GM23338 (cell line): ENCODE data around the gene COX11. TPM values are rescaled to one million over a fixed set of nuclear protein-coding genes. Genes with fewer than 3 reads are reported as not detected.

ENCODE experiments used
- ATAC-seq: fragments of 200-7000 bp; cut with Tn5 transposase; 3 replicates; pipeline ENCODE4 v1.9.1; 2020
- DNase-seq: peaks from one replicate; pipeline ENCODE4 v3.0.0-alpha.2; 2015; ENCODE audit warnings: low spot score
- H2AFZ ChIP-seq: fragments of 200-600 bp; sonication (generic); 2 replicates; pipeline ENCODE4 v1.8.0; 2016; ENCODE audit warnings: antibody characterized with exemption, mild to moderate bottlenecking, moderate library complexity
- H3F3A ChIP-seq: fragments of 200-600 bp; sonication (generic); replicated peaks from 2 replicates; pipeline ENCODE4 v1.8.0; 2017; ENCODE audit warnings: antibody characterized with exemption, mixed run types, low read depth
- H3K27ac ChIP-seq: fragments of 200-600 bp; sonication (generic); 2 replicates; pipeline ENCODE4 v1.6.1; 2016; ENCODE audit warnings: low read depth
- H3K27me3 ChIP-seq: fragments of 200-600 bp; sonication (generic); 2 replicates; pipeline ENCODE4 v1.8.0; 2016; ENCODE audit warnings: mild to moderate bottlenecking, mixed run types, moderate library complexity; ENCODE audit not compliant: insufficient read depth
- H3K36me3 ChIP-seq: fragments of 200-600 bp; sonication (generic); 2 replicates; pipeline ENCODE4 v1.8.0; 2016; ENCODE audit warnings: mild to moderate bottlenecking; ENCODE audit not compliant: insufficient read depth
- H3K4me1 ChIP-seq: fragments of 200-600 bp; sonication (generic); 2 replicates; pipeline ENCODE4 v1.8.0; 2016; ENCODE audit warnings: mild to moderate bottlenecking, moderate library complexity; ENCODE audit not compliant: insufficient read depth
- H3K4me2 ChIP-seq: fragments of 200-600 bp; sonication (generic); 2 replicates; pipeline ENCODE4 v1.7.1; 2017; ENCODE audit warnings: mixed run types
- H3K4me3 ChIP-seq: fragments of 200-600 bp; sonication (generic); 2 replicates; pipeline ENCODE4 v1.6.1; 2016; ENCODE audit warnings: mixed run types
- H3K79me2 ChIP-seq: fragments of 200-600 bp; sonication (generic); replicated peaks from 2 replicates; pipeline ENCODE4 v1.8.0; 2017; ENCODE audit warnings: mild to moderate bottlenecking; ENCODE audit not compliant: insufficient read depth
- H3K9me2 ChIP-seq: fragments of 200-600 bp; sonication (generic); 2 replicates; pipeline ENCODE4 v1.8.0; 2017; ENCODE audit not compliant: insufficient read depth
- H4K20me1 ChIP-seq: fragments of 200-600 bp; sonication (generic); replicated peaks from 2 replicates; pipeline ENCODE4 v1.8.0; 2017; ENCODE audit warnings: mild to moderate bottlenecking; ENCODE audit not compliant: insufficient read depth
- H3K27ac Mint-ChIP-seq: 2 replicates; pipeline ENCODE4 v1.8.0; 2020; ENCODE audit warnings: inconsistent platforms, mild to moderate bottlenecking, moderate library complexity, mixed read lengths
- H3K27me3 Mint-ChIP-seq: 3 replicates; pipeline ENCODE4 v1.8.0; 2022; ENCODE audit warnings: low read depth, mild to moderate bottlenecking, moderate library complexity, mixed read lengths, inconsistent platforms; ENCODE audit not compliant: insufficient read depth, poor library complexity
- H3K36me3 Mint-ChIP-seq: 3 replicates; pipeline ENCODE4 v1.8.0; 2021; ENCODE audit warnings: low read depth, mild to moderate bottlenecking, inconsistent platforms, moderate library complexity, mixed read lengths
- H3K4me1 Mint-ChIP-seq: 3 replicates; pipeline ENCODE4 v1.8.0; 2020; ENCODE audit warnings: mild to moderate bottlenecking, inconsistent platforms, mixed read lengths
- H3K4me3 Mint-ChIP-seq: 3 replicates; pipeline ENCODE4 v1.8.0; 2021; ENCODE audit warnings: moderate library complexity, mild to moderate bottlenecking, inconsistent platforms, mixed read lengths
- H3K9me3 Mint-ChIP-seq: 3 replicates; pipeline ENCODE4 v1.8.0; 2020; ENCODE audit warnings: moderate library complexity, mild to moderate bottlenecking, inconsistent platforms, mixed read lengths
- CTCF ChIP-seq, 2 experiments: fragments of 200-600 bp in 1 of 2; sonication (generic) in 1 of 2; conservative IDR thresholded peaks; 2 replicates each; pipeline versions ENCODE4 v1.5.1 to v1.6.1; 2016 to 2017; ENCODE audit warnings: antibody characterized with exemption in 2 of 2, low read depth in 2 of 2, mild to moderate bottlenecking in 2 of 2, moderate library complexity in 1 of 2
- EZH2 ChIP-seq: fragments of 200-600 bp; sonication (generic); IDR thresholded peaks from one replicate; pipeline ENCODE4 v1.8.0; 2017; ENCODE audit warnings: antibody characterized with exemption, mild to moderate bottlenecking, low read depth; ENCODE audit not compliant: unreplicated experiment
- JUNB ChIP-seq: IDR thresholded peaks from one replicate; pipeline ENCODE4 v1.6.1; 2016; ENCODE audit warnings: antibody characterized with exemption; ENCODE audit not compliant: unreplicated experiment
- NANOG ChIP-seq: IDR thresholded peaks from 2 replicates; pipeline ENCODE4 v1.6.1; 2016; ENCODE audit warnings: antibody characterized with exemption, borderline replicate concordance
- POLR2AphosphoS5 ChIP-seq: IDR thresholded peaks from 2 replicates; pipeline ENCODE4 v1.6.1; 2016; ENCODE audit warnings: antibody characterized with exemption, low read depth
- REST ChIP-seq: IDR thresholded peaks from one replicate; pipeline ENCODE4 v1.6.1; 2018; ENCODE audit warnings: antibody characterized with exemption; ENCODE audit not compliant: unreplicated experiment
- STAT1 ChIP-seq: IDR thresholded peaks from one replicate; pipeline ENCODE4 v1.6.1; 2016; ENCODE audit warnings: antibody characterized with exemption; ENCODE audit not compliant: unreplicated experiment
- ZNF331 ChIP-seq: fragments of 250-450 bp; sonication (Bioruptor Pico); IDR thresholded peaks from 2 replicates; pipeline ENCODE4 v1.5.0; 2020; ENCODE audit warnings: low read depth, mild to moderate bottlenecking, moderate library complexity
- ZNF462 ChIP-seq: fragments of 250-450 bp; sonication (Bioruptor Pico); IDR thresholded peaks from 2 replicates; pipeline ENCODE4 v1.5.0; 2020; ENCODE audit warnings: mild to moderate bottlenecking, moderate library complexity
- polyA plus RNA-seq: library from polyadenylated mRNA; unstranded; fragments of >200 nt; fragmentation: Nextera tagmentation; extraction: Ambion mirVana; gene quantifications from 2 replicates; pipeline ENCODE4 v1.2.1, GENCODE V29; 2016
- total RNA-seq: library from RNA; depleted of rRNA; stranded (reverse); fragments of >200 nt; shearing (Covaris generic); gene quantifications from 2 replicates; pipeline ENCODE4 v1.2.3, GENCODE V29; 2014
- TF ChIP-seq, protein P1 (sequence below): IDR thresholded peaks from 2 replicates; pipeline ENCODE4 v1.6.1; 2016; ENCODE audit warnings: antibody characterized with exemption

The COX11 gene
- total and polyA plus RNA-seq, 2 experiments from 2014 or later, result 53.7 to 56.7 TPM

- TF ChIP-seq ZNF462 (CRISPR knock-in tag), result no peak
- TF ChIP-seq, protein P1, sequence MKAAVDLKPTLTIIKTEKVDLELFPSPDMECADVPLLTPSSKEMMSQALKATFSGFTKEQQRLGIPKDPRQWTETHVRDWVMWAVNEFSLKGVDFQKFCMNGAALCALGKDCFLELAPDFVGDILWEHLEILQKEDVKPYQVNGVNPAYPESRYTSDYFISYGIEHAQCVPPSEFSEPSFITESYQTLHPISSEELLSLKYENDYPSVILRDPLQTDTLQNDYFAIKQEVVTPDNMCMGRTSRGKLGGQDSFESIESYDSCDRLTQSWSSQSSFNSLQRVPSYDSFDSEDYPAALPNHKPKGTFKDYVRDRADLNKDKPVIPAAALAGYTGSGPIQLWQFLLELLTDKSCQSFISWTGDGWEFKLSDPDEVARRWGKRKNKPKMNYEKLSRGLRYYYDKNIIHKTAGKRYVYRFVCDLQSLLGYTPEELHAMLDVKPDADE, result no peak
- no peak for TF ChIP-seq STAT1
- TF ChIP-seq JUNB, result no peak
- no peak for TF ChIP-seq ZNF331
- TF ChIP-seq EZH2, result no peak
- no peak for TF ChIP-seq POLR2AphosphoS5
Measured at GRCh38 chr17:54996441-54996840, 28.0 kb upstream of the COX11 start (continued).

- H3K4me3 Mint-ChIP-seq, result no peak overlapping the region
- DNase-seq, result peak; percentile 86
- Histone ChIP-seq H3K79me2 (no peaks in the 10 kb centered on the region), H4K20me1 (no peaks in the 10 kb centered on the region), H3K9me2 (no peaks in the 10 kb centered on the region), H3K27ac (no peak overlapping the region), H3K27me3 (no peaks in the 10 kb centered on the region), H3K4me3 (no peak overlapping the region), H2AFZ (no peak overlapping the region), H3K36me3 (no peaks in the 10 kb centered on the region; the same call in 1 of the 2 replicates), H3F3A (no peaks in the 10 kb centered on the region), H3K4me2 (no peak overlapping the region), H3K4me1 (no peaks in the 10 kb centered on the region)
- no peaks in the 10 kb centered on the region for H3K4me1 Mint-ChIP-seq
- no peaks in the 10 kb centered on the region for H3K9me3 Mint-ChIP-seq
- H3K27ac Mint-ChIP-seq, result no peak overlapping the region
- ATAC-seq, result peak; percentile 76
- no peaks in the 10 kb centered on the region for H3K27me3 Mint-ChIP-seq
- H3K36me3 Mint-ChIP-seq, result no peaks in the 10 kb centered on the region
- TF ChIP-seq REST (no peak), NANOG (no peak), STAT1 (no peak), EZH2 (no peak), CTCF (conservative IDR thresholded peaks at IDR 0.05; ENCODE audit: low read depth in 2 of 2) (peak; percentile 62 to 80)
- TF ChIP-seq, protein P1, result no peak
Measured at GRCh38 chr17:54992797-54993639, 24.6 kb upstream of the COX11 start.
